Panc1 (cell line): Measurements from ENCODE around the gene CDH12. TPM values are rescaled to one million over a fixed set of nuclear protein-coding genes. Genes with fewer than 3 reads are reported as not detected.
"Not testable (repeated sequence)": the region's sequence is repeated elsewhere in the genome, so short reads cannot be mapped to it uniquely, and the experiment has no call there.

Experiments
- ATAC-seq: fragments of 200-7000 bp; cut with Tn5 transposase; 2 replicates; pipeline ENCODE4 v1.9.1; 2020; ENCODE audit warnings: mild to moderate bottlenecking, moderate library complexity
- BruUV-seq: library from RNA; stranded (reverse); fragments of 400-500 nt; replicated peaks from 2 replicates; lab custom pipeline; 2021; lab: Mats Ljungman, UMichigan
- CTCF ChIA-PET: fragments of 300-600 bp; sonication (Branson Sonifier 250); formaldehyde crosslinking; loops from one replicate; lab custom pipeline; 2022; ENCODE audit warnings: antibody characterized with exemption; lab: Charles Lee
- POLR2A ChIA-PET: fragments of 300-600 bp; sonication (Branson Sonifier 250); formaldehyde crosslinking; loops from one replicate; lab custom pipeline; 2022; ENCODE audit warnings: antibody characterized with exemption; lab: Charles Lee
- DNase-seq: peaks from one replicate; pipeline ENCODE4 v3.0.0-alpha.2; 2010; ENCODE audit warnings: low read depth, low spot score
- H3K27ac ChIP-seq: 2 replicates; pipeline ENCODE4 v1.5.1; 2011; ENCODE audit warnings: mild to moderate bottlenecking, low read length, inconsistent platforms
- H3K27me3 ChIP-seq: fragments of 200-500 bp; sonication (Bioruptor generic); 2 replicates; pipeline ENCODE4 v1.6.0; 2014; ENCODE audit warnings: low read length, inconsistent platforms; ENCODE audit not compliant: control insufficient read depth, insufficient read depth
- H3K36me3 ChIP-seq: fragments of 200-500 bp; sonication (Bioruptor generic); 2 replicates; pipeline ENCODE4 v1.5.1; 2014; ENCODE audit warnings: inconsistent platforms, mild to moderate bottlenecking, low read length, moderate library complexity; ENCODE audit not compliant: control insufficient read depth, insufficient read depth
- H3K4me1 ChIP-seq: 2 replicates; pipeline ENCODE4 v1.5.1; 2011; ENCODE audit warnings: inconsistent platforms, mild to moderate bottlenecking, low read length, moderate library complexity; ENCODE audit not compliant: control insufficient read depth, insufficient read depth
- H3K4me3 ChIP-seq, 2 experiments: 2 replicates each; pipeline ENCODE4 v1.5.1; 2011 to 2012; ENCODE audit warnings: low read depth in 2 of 2, low read length in 2 of 2, mild to moderate bottlenecking in 2 of 2, inconsistent platforms in 1 of 2, moderate library complexity in 1 of 2
- H3K9me3 ChIP-seq: fragments of 200-500 bp; sonication (Bioruptor generic); 2 replicates; pipeline ENCODE4 v1.5.1; 2014; ENCODE audit warnings: low read depth, mild to moderate bottlenecking, inconsistent platforms, low read length, moderate library complexity; ENCODE audit not compliant: control insufficient read depth, insufficient read depth
- CTCF ChIP-seq: fragments of 450-650 bp; IDR thresholded peaks from 2 replicates; pipeline ENCODE4 v1.5.1; 2017; ENCODE audit warnings: mild to moderate bottlenecking
- POLR2AphosphoS5 ChIP-seq: IDR thresholded peaks from 2 replicates; pipeline ENCODE4 v1.6.1; 2012; ENCODE audit warnings: mild to moderate bottlenecking, low read depth, low read length, moderate library complexity
- REST ChIP-seq, 2 experiments: IDR thresholded peaks; 2 replicates each; pipeline ENCODE4 v1.6.1; 2011 to 2012; ENCODE audit warnings: low read depth in 2 of 2, control low read depth in 1 of 2, low read length in 1 of 2, mild to moderate bottlenecking in 1 of 2, moderate library complexity in 1 of 2; ENCODE audit not compliant: insufficient read depth in 1 of 2
- SIN3A ChIP-seq: IDR thresholded peaks from 2 replicates; pipeline ENCODE4 v1.6.1; 2012; ENCODE audit warnings: low read depth, mild to moderate bottlenecking, low read length, moderate library complexity, borderline replicate concordance; ENCODE audit not compliant: insufficient read depth
- TCF7L2 ChIP-seq: IDR thresholded peaks from 2 replicates; pipeline ENCODE4 v1.6.1; 2011; ENCODE audit warnings: mild to moderate bottlenecking, low read depth, low read length, inconsistent platforms
- in situ Hi-C: cut with HindIII; loops from 2 replicates; pipeline ENCODE4 v1.10.0; 2016; ENCODE audit warnings: low sequenced_read_pairs, low pct_unique_long_range_greater_than_20kb
- intact Hi-C: fragments of 100-400 bp; cut with micrococcal nuclease; formaldehyde crosslinking; loops from one replicate; pipeline ENCODE4 v1.10.0; 2022; ENCODE audit not compliant: unreplicated experiment
- total RNA-seq: library from RNA; stranded (reverse); gene quantifications from one replicate; pipeline ENCODE4 v1.2.1, GENCODE V29; 2021; ENCODE audit not compliant: unreplicated experiment

The CDH12 gene
- total RNA-seq, 1 experiment from 2014 or later = not detected

- POLR2A ChIA-PET, intact Hi-C loops, DNase-seq, H3K27ac ChIP-seq, ATAC-seq, H3K4me3 ChIP-seq, H3K36me3 ChIP-seq, in situ Hi-C loops, H3K27me3 ChIP-seq, CTCF ChIA-PET, H3K9me3 ChIP-seq, BruUV-seq, H3K4me1 ChIP-seq: not testable (repeated sequence)
Observed at GRCh38 chr5:22154779-22155178, 698.4 kb downstream of the CDH12 start.

GRCh38 chr5:22151801-22152200 is 701.3 kb downstream of the CDH12 start:
- H3K4me1 ChIP-seq, CTCF ChIA-PET, in situ Hi-C loops, H3K27ac ChIP-seq, H3K27me3 ChIP-seq, intact Hi-C loops, H3K4me3 ChIP-seq, H3K36me3 ChIP-seq, ATAC-seq, BruUV-seq, POLR2A ChIA-PET, DNase-seq, H3K9me3 ChIP-seq: not testable (repeated sequence)

GRCh38 chr5:22140418-22140817 is 712.7 kb downstream of the CDH12 start:
- H3K27me3 ChIP-seq, H3K4me1 ChIP-seq, in situ Hi-C loops, ATAC-seq, DNase-seq, H3K36me3 ChIP-seq, intact Hi-C loops, POLR2A ChIA-PET, CTCF ChIA-PET, H3K9me3 ChIP-seq, H3K4me3 ChIP-seq, BruUV-seq, H3K27ac ChIP-seq: not testable (repeated sequence)

- H3K27ac ChIP-seq, H3K4me1 ChIP-seq, H3K36me3 ChIP-seq, ATAC-seq, H3K27me3 ChIP-seq, CTCF ChIA-PET, intact Hi-C loops, H3K4me3 ChIP-seq, BruUV-seq, POLR2A ChIA-PET, H3K9me3 ChIP-seq, DNase-seq, in situ Hi-C loops: not testable (repeated sequence)
Observed at GRCh38 chr5:22139662-22140300, 713.4 kb downstream of the CDH12 start.

GRCh38 chr5:22111320-22111719 is 741.8 kb downstream of the CDH12 start:
- Histone ChIP-seq H3K27ac (no peak overlapping the region), H3K4me3 (no peak overlapping the region), H3K27me3 (no peaks in the 10 kb centered on the region), H3K36me3 (no peaks in the 10 kb centered on the region), H3K9me3 (no peaks in the 10 kb centered on the region), H3K4me1 (no peaks in the 10 kb centered on the region)
- CTCF ChIA-PET = no interaction called here
- ATAC-seq = no peak
- in situ Hi-C loops = no loop called here
- BruUV-seq = no TSS peak
- intact Hi-C loops = no loop called here
- POLR2A ChIA-PET = no interaction called here
- no peak for DNase-seq
- no peak for TF ChIP-seq SIN3A
- TF ChIP-seq REST (IDR thresholded peaks at IDR 0.05; ENCODE audit: insufficient read depth in 1 of 2, low read depth in 2 of 2, low read length in 1 of 2) = no peak
- TF ChIP-seq TCF7L2 = no peak
- no peak for TF ChIP-seq CTCF
- no peak for TF ChIP-seq POLR2AphosphoS5
